GM12878 (cell line): ENCODE results near the gene UBAP1. TPM values are rescaled to one million over a fixed set of nuclear protein-coding genes. Genes with fewer than 3 reads are reported as not detected.

Experiments used
- BCL11A ChIP-seq: IDR thresholded peaks from 2 replicates; pipeline ENCODE4 v1.6.1; 2011; ENCODE audit warnings: low read depth, low read length
- CBX3 ChIP-seq: fragments of 200-600 bp; sonication (generic); IDR thresholded peaks from 2 replicates; pipeline ENCODE4 v1.6.1; 2016; ENCODE audit warnings: low read depth, borderline replicate concordance
- CREB1 ChIP-seq: IDR thresholded peaks from 2 replicates; pipeline ENCODE4 v1.6.1; 2012; ENCODE audit warnings: low read depth, mild to moderate bottlenecking, inconsistent platforms
- DPF2 ChIP-seq: fragments of 450-650 bp; IDR thresholded peaks from 2 replicates; pipeline ENCODE4 v1.6.1; 2017; ENCODE audit warnings: mild to moderate bottlenecking
- EP300 ChIP-seq, 2 experiments: fragments of 150-350 bp in 1 of 2; IDR thresholded peaks; 2 replicates each; pipeline ENCODE4 v1.6.1; 2011 to 2012; ENCODE audit warnings: low read depth in 2 of 2, low read length in 2 of 2, borderline replicate concordance in 1 of 2, improper control_type of control experiment in 1 of 2, inconsistent platforms in 1 of 2; ENCODE audit not compliant: control insufficient read depth in 1 of 2
- GABPA ChIP-seq: IDR thresholded peaks from 2 replicates; pipeline ENCODE4 v1.6.1; 2014; ENCODE audit warnings: antibody characterized with exemption, low read depth, mild to moderate bottlenecking, inconsistent platforms
- IRF5 ChIP-seq: fragments of 450-650 bp; IDR thresholded peaks from 2 replicates; pipeline ENCODE4 v1.6.1; 2017; ENCODE audit warnings: borderline replicate concordance
- MAX ChIP-seq: IDR thresholded peaks from 2 replicates; pipeline ENCODE4 v1.6.1; 2012; ENCODE audit warnings: low read depth, low read length, improper control_type of control experiment
- MYC ChIP-seq: IDR thresholded peaks from 2 replicates; pipeline ENCODE4 v1.6.1; 2011; ENCODE audit warnings: mild to moderate bottlenecking, low read length, moderate library complexity, inconsistent platforms; ENCODE audit not compliant: insufficient read depth, insufficient replicate concordance, insufficient read length, severe bottlenecking
- NBN ChIP-seq: fragments of 450-650 bp; IDR thresholded peaks from 2 replicates; pipeline ENCODE4 v1.6.1; 2016
- NR2C1 ChIP-seq: fragments of 450-650 bp; IDR thresholded peaks from 2 replicates; pipeline ENCODE4 v1.6.1; 2017; ENCODE audit warnings: antibody characterized with exemption, mild to moderate bottlenecking, moderate library complexity
- NR2C2 ChIP-seq: IDR thresholded peaks from 2 replicates; pipeline ENCODE4 v1.6.1; 2011; ENCODE audit warnings: borderline replicate concordance, low read depth; ENCODE audit not compliant: control insufficient read depth, insufficient read length
- NRF1 ChIP-seq: conservative IDR thresholded peaks from 2 replicates; pipeline ENCODE4 v1.6.1; 2011; ENCODE audit warnings: mild to moderate bottlenecking, low read depth, low read length, improper control_type of control experiment
- RCOR1 ChIP-seq: conservative IDR thresholded peaks from 2 replicates; pipeline ENCODE4 v1.6.1; 2012; ENCODE audit warnings: low read depth, low read length, improper control_type of control experiment
- REST ChIP-seq: IDR thresholded peaks from 2 replicates; pipeline ENCODE4 v1.6.1; 2012; ENCODE audit warnings: mild to moderate bottlenecking, low read depth, low read length
- SMC3 ChIP-seq: IDR thresholded peaks from 2 replicates; pipeline ENCODE4 v1.6.1; 2011; ENCODE audit warnings: low read length, improper control_type of control experiment, borderline replicate concordance
- SREBF1 ChIP-seq: IDR thresholded peaks from 2 replicates; pipeline ENCODE4 v1.6.1; 2012; ENCODE audit warnings: mild to moderate bottlenecking, low read length
- STAT1 ChIP-seq: fragments of 450-650 bp; conservative IDR thresholded peaks from 2 replicates; pipeline ENCODE4 v1.6.1; 2014; ENCODE audit warnings: antibody characterized with exemption, mild to moderate bottlenecking
- SUPT20H ChIP-seq: IDR thresholded peaks from 2 replicates; pipeline ENCODE4 v1.6.1; 2011; ENCODE audit warnings: low read depth, mild to moderate bottlenecking, low read length, moderate library complexity, borderline replicate concordance; ENCODE audit not compliant: control insufficient read depth
- ZNF207 ChIP-seq: fragments of 450-650 bp; IDR thresholded peaks from 2 replicates; pipeline ENCODE4 v1.6.1; 2014; ENCODE audit warnings: antibody characterized with exemption, mild to moderate bottlenecking, borderline replicate concordance
- ZNF687 ChIP-seq: fragments of 450-650 bp; IDR thresholded peaks from 2 replicates; pipeline ENCODE4 v1.6.1; 2017; ENCODE audit warnings: mild to moderate bottlenecking, moderate library complexity
- polyA plus RNA-seq, 11 experiments: library from polyadenylated mRNA; depleted of rRNA in 4 of 11; unstranded in 6 of 11; stranded (reverse) in 5 of 11; fragments of >200 nt; fragmentation: Nextera tagmentation in 4 of 11; fragmentation: Illumina TruSeq in 1 of 11; extraction: Ambion mirVana in 4 of 11; extraction: Trizol in 1 of 11; gene quantifications; 1 replicate in 1 of 11; 2 replicates in 10 of 11; pipeline versions ENCODE4 v1.2.1 to v1.2.3, GENCODE V29; 2011 to 2016; ENCODE audit warnings: inconsistent platforms in 2 of 11, missing spikeins in 2 of 11, low read depth in 1 of 11
- total RNA-seq, 4 experiments: library from RNA; depleted of rRNA in 3 of 4; stranded (reverse); fragments of >200 nt in 3 of 4; fragmentation: Illumina TruSeq in 1 of 4; extraction: Trizol in 1 of 4; gene quantifications; 2 replicates each; pipeline versions ENCODE4 v1.2.1 to v1.2.3, GENCODE V29; 2013 to 2021

Gene UBAP1
- total and polyA plus RNA-seq, 10 of the 15 experiments (the other 5 are each of a cell fraction or from before 2014, with no cell fraction given) = 2.1 to 47.9 (median 27.2) TPM

- no peak for TF ChIP-seq REST
- no peak for TF ChIP-seq NR2C1
- no peak for TF ChIP-seq SREBF1
- no peak for TF ChIP-seq NRF1
- TF ChIP-seq DPF2 = peak; percentile 69; the same call in 1 of the 2 replicates
- peak in 1 of 2 experiments; percentile 33; a peak in 1 of 4 replicates for TF ChIP-seq EP300 (IDR thresholded peaks at IDR 0.05; ENCODE audit: borderline replicate concordance in 1 of 2, control insufficient read depth in 1 of 2, low read depth in 2 of 2, low read length in 2 of 2)
- TF ChIP-seq MAX = no peak
- TF ChIP-seq RCOR1 = no peak
- 0 out of 2 replicates have a peak, but pooled peaks have one; percentile 24 for TF ChIP-seq CREB1
- no peak for TF ChIP-seq ZNF207
- TF ChIP-seq MYC = no peak
- no peak for TF ChIP-seq SMC3
- no peak for TF ChIP-seq SUPT20H
- TF ChIP-seq ZNF687 = no peak
- TF ChIP-seq BCL11A = peak; percentile 84
- no peak for TF ChIP-seq GABPA
- no peak for TF ChIP-seq CBX3
- no peak for TF ChIP-seq IRF5
- 0 out of 2 replicates have a peak, but pooled peaks have one; percentile 19 for TF ChIP-seq NBN
- TF ChIP-seq STAT1 = no peak
- TF ChIP-seq NR2C2 = no peak
These were observed 7.1 kb downstream of the UBAP1 start (continued) for GRCh38 chr9:34185778-34186551.
